K562 (cell line): ENCODE measurements around the gene ZFAND2A. TPM values are rescaled to one million over a fixed set of nuclear protein-coding genes. Genes with fewer than 3 reads are reported as not detected.

Source experiments
- CEBPG ChIP-seq, 3 experiments: fragments of 200-800 bp in 1 of 3; sonication (Bioruptor generic) in 1 of 3; sonication (generic) in 1 of 3; formaldehyde crosslinking in 1 of 3; IDR thresholded peaks in 2 of 3; conservative IDR thresholded peaks in 1 of 3; 2 replicates each; pipeline versions ENCODE4 v1.6.1 to v1.8.0; 2016 to 2022; ENCODE audit warnings: missing compliant biosample characterization in 2 of 3, missing genetic modification characterization in 2 of 3, mild to moderate bottlenecking in 1 of 3, missing genetic modification reagents in 1 of 3
- ESRRB ChIP-seq: fragments of 250-450 bp; sonication (Bioruptor Pico); IDR thresholded peaks from 2 replicates; pipeline ENCODE4 v1.5.0; 2020; ENCODE audit warnings: mild to moderate bottlenecking, moderate library complexity, borderline replicate concordance
- NCOA6 ChIP-seq: fragments of 450-650 bp; IDR thresholded peaks from 2 replicates; pipeline ENCODE4 v1.6.1; 2017; ENCODE audit warnings: mild to moderate bottlenecking
- PHB2 ChIP-seq: fragments of 450-650 bp; IDR thresholded peaks from 2 replicates; pipeline ENCODE4 v1.6.1; 2017; ENCODE audit warnings: low read depth
- RBBP5 ChIP-seq: fragments of 200-600 bp; sonication (generic); IDR thresholded peaks from 2 replicates; pipeline ENCODE4 v1.6.1; 2012; ENCODE audit warnings: borderline replicate concordance, mild to moderate bottlenecking, low read length, control low read depth, inconsistent platforms; ENCODE audit not compliant: insufficient read depth, poor library complexity, severe bottlenecking
- ZBTB40 ChIP-seq, 2 experiments: fragments of 450-650 bp in 1 of 2; sonication (generic) in 1 of 2; formaldehyde crosslinking in 1 of 2; IDR thresholded peaks; 2 replicates each; pipeline versions ENCODE4 v1.7.1 to v1.9.0; 2016 to 2022; ENCODE audit warnings: inconsistent platforms in 1 of 2, mild to moderate bottlenecking in 1 of 2, missing genetic modification reagents in 1 of 2
- ZFP30 ChIP-seq: fragments of 250-450 bp; sonication (Bioruptor Pico); IDR thresholded peaks from 2 replicates; pipeline ENCODE4 v1.8.0; 2022; ENCODE audit warnings: moderate library complexity, mild to moderate bottlenecking, inconsistent platforms, borderline replicate concordance
- ZNF592 ChIP-seq: fragments of 450-650 bp; IDR thresholded peaks from 2 replicates; pipeline ENCODE4 v1.6.1; 2017; ENCODE audit warnings: antibody characterized with exemption, mild to moderate bottlenecking
- polyA plus RNA-seq, 8 experiments: library from polyadenylated mRNA; depleted of rRNA in 4 of 8; stranded (reverse) in 5 of 8; unstranded in 3 of 8; fragments of >200 nt; fragmentation: Nextera tagmentation in 2 of 8; fragmentation: Illumina TruSeq in 1 of 8; extraction: Ambion mirVana in 2 of 8; extraction: Trizol in 1 of 8; gene quantifications; 2 replicates each; pipeline versions ENCODE4 v1.2.1 to v1.2.3, GENCODE V29; 2011 to 2014; ENCODE audit warnings: inconsistent platforms in 1 of 8, missing spikeins in 1 of 8
- total RNA-seq, 7 experiments: library from RNA; depleted of rRNA in 6 of 7; stranded (reverse); fragments of >200 nt in 6 of 7; fragmentation: Illumina TruSeq in 2 of 7; extraction: Trizol in 2 of 7; gene quantifications; 2 replicates each; pipeline versions ENCODE4 v1.2.1 to v1.2.3, GENCODE V29; 2011 to 2021; ENCODE audit warnings: low replicate concordance in 1 of 7

Gene ZFAND2A
- total and polyA plus RNA-seq, 9 of the 15 experiments (the other 6 are each of a cell fraction or from before 2014, with no cell fraction given), result 16.8 to 56.8 (median 26.1) TPM

GRCh38 chr7:1192171-1192676 lies 32.2 kb upstream of the ZFAND2A start (continued):
- TF ChIP-seq ZBTB40 (IDR thresholded peaks at IDR 0.05) (no peak), ZBTB40 (CRISPR knock-in tag; IDR thresholded peaks at IDR 0.05) (no peak), ZNF592 (no peak), PHB2 (no peak), ZFP30 (no peak), CEBPG (CRISPR knock-in tag; IDR thresholded peaks at IDR 0.05) (0 out of 2 replicates have a peak, but pooled peaks have one; percentile 33), CEBPG (tag; conservative IDR thresholded peaks at IDR 0.05 in 1 of 2, IDR thresholded peaks at IDR 0.05 in 1 of 2) (peak in 1 of 2 experiments; percentile 86; a peak in 2 of 4 replicates), ESRRB (CRISPR knock-in tag) (no peak), NCOA6 (no peak), RBBP5 (no peak)
